Mesenchymal stem cell (in vitro differentiated cells and primary cell): ENCODE results near the gene CIDEC.

Experiments
- DNase-seq: peaks from one replicate; pipeline ENCODE4 v3.0.0-alpha.2; 2013
- H2AFZ ChIP-seq: one replicate; pipeline ENCODE4 v1.6.1; 2013; ENCODE audit warnings: low read depth, mild to moderate bottlenecking, control low read depth, inconsistent platforms, low read length, moderate library complexity
- H2AK5ac ChIP-seq: 2 replicates; pipeline ENCODE4 v1.6.1; 2013; ENCODE audit warnings: low read length, moderate library complexity, mild to moderate bottlenecking, inconsistent platforms; ENCODE audit not compliant: severe bottlenecking
- H2BK120ac ChIP-seq: one replicate; pipeline ENCODE4 v1.6.1; 2013; ENCODE audit warnings: low read depth, mild to moderate bottlenecking, inconsistent platforms, low read length, moderate library complexity
- H2BK12ac ChIP-seq, 2 experiments: one replicate each; pipeline ENCODE4 v1.6.1; 2013; ENCODE audit warnings: inconsistent platforms in 2 of 2, low read length in 2 of 2, mild to moderate bottlenecking in 2 of 2, moderate library complexity in 2 of 2, control low read depth in 1 of 2
- H2BK15ac ChIP-seq: one replicate; pipeline ENCODE4 v1.6.1; 2013; ENCODE audit warnings: mild to moderate bottlenecking, low read depth, inconsistent platforms; ENCODE audit not compliant: poor library complexity, severe bottlenecking
- H2BK5ac ChIP-seq: 2 replicates; pipeline ENCODE4 v1.6.1; 2013; ENCODE audit warnings: low read depth, mild to moderate bottlenecking, low read length, control low read depth, inconsistent platforms; ENCODE audit not compliant: poor library complexity, severe bottlenecking
- H3K14ac ChIP-seq, 2 experiments: one replicate each; pipeline ENCODE4 v1.6.1; 2013; ENCODE audit warnings: inconsistent platforms in 2 of 2, low read length in 2 of 2, control low read depth in 1 of 2, mild to moderate bottlenecking in 1 of 2, moderate library complexity in 1 of 2
- H3K18ac ChIP-seq, 2 experiments: one replicate each; pipeline ENCODE4 v1.6.1; 2013; ENCODE audit warnings: inconsistent platforms in 2 of 2, low read length in 2 of 2, control low read depth in 1 of 2, low read depth in 1 of 2, mild to moderate bottlenecking in 1 of 2
- H3K23ac ChIP-seq, 2 experiments: one replicate each; pipeline ENCODE4 v1.6.1; 2013; ENCODE audit warnings: inconsistent platforms in 2 of 2, low read length in 2 of 2, mild to moderate bottlenecking in 2 of 2, moderate library complexity in 2 of 2, control low read depth in 1 of 2
- H3K27ac ChIP-seq: 2 replicates; pipeline ENCODE4 v1.5.1; 2013; ENCODE audit warnings: mild to moderate bottlenecking, moderate library complexity, low read length, control low read depth, inconsistent platforms; ENCODE audit not compliant: poor library complexity, severe bottlenecking
- H3K27me3 ChIP-seq, 2 experiments: 2 replicates each; pipeline versions ENCODE4 v1.6.1 to v1.7.0; 2013; ENCODE audit warnings: low read length in 2 of 2, mild to moderate bottlenecking in 2 of 2, moderate library complexity in 2 of 2, control low read depth in 1 of 2, inconsistent platforms in 1 of 2; ENCODE audit not compliant: control insufficient read depth in 1 of 2, insufficient read depth in 1 of 2
- H3K36me3 ChIP-seq, 2 experiments: 2 replicates each; pipeline versions ENCODE4 v1.6.1 to v1.7.0; 2013; ENCODE audit warnings: low read length in 2 of 2, control low read depth in 1 of 2, inconsistent platforms in 1 of 2, low read depth in 1 of 2, mild to moderate bottlenecking in 1 of 2; ENCODE audit not compliant: insufficient read depth in 2 of 2, control insufficient read depth in 1 of 2
- H3K4ac ChIP-seq, 2 experiments: one replicate each; pipeline ENCODE4 v1.6.1; 2013; ENCODE audit warnings: inconsistent platforms in 2 of 2, low read length in 2 of 2, mild to moderate bottlenecking in 2 of 2, moderate library complexity in 2 of 2, control low read depth in 1 of 2, low read depth in 1 of 2
- H3K4me1 ChIP-seq: 2 replicates; pipeline ENCODE4 v1.6.1; 2013; ENCODE audit warnings: low read depth, low read length, control low read depth; ENCODE audit not compliant: control insufficient read depth, insufficient read depth
- H3K4me2 ChIP-seq: 2 replicates; pipeline ENCODE4 v1.6.1; 2013; ENCODE audit warnings: low read length, mild to moderate bottlenecking, inconsistent platforms; ENCODE audit not compliant: poor library complexity, severe bottlenecking
- H3K4me3 ChIP-seq, 2 experiments: 2 replicates each; pipeline versions ENCODE4 v1.5.1 to v1.7.0; 2013; ENCODE audit warnings: low read length in 2 of 2, mild to moderate bottlenecking in 2 of 2, control low read depth in 1 of 2, low read depth in 1 of 2; ENCODE audit not compliant: insufficient read depth in 1 of 2
- H3K79me1 ChIP-seq: replicated peaks from 2 replicates; pipeline ENCODE4 v1.6.1; 2013; ENCODE audit warnings: mild to moderate bottlenecking, control low read depth, low read length, inconsistent platforms; ENCODE audit not compliant: poor library complexity, severe bottlenecking
- H3K9ac ChIP-seq: 2 replicates; pipeline ENCODE4 v1.7.0; 2013; ENCODE audit warnings: mild to moderate bottlenecking, low read length, moderate library complexity
- H3K9me3 ChIP-seq: 2 replicates; pipeline ENCODE4 v1.7.0; 2013; ENCODE audit warnings: mild to moderate bottlenecking, low read length; ENCODE audit not compliant: control insufficient read depth
- H4K8ac ChIP-seq: one replicate; pipeline ENCODE4 v1.6.1; 2013; ENCODE audit warnings: inconsistent platforms, mild to moderate bottlenecking, low read length, moderate library complexity
- H4K91ac ChIP-seq: one replicate; pipeline ENCODE4 v1.6.1; 2013; ENCODE audit warnings: mild to moderate bottlenecking, low read length, inconsistent platforms
- WGBS: methylation state at CpG from one replicate; pipeline ENCODE4 v1.1.7; 2013; ENCODE audit warnings: mixed read lengths; 5-methylcytosine and 5-hydroxymethylcytosine counted together

The CIDEC gene

DNA sequence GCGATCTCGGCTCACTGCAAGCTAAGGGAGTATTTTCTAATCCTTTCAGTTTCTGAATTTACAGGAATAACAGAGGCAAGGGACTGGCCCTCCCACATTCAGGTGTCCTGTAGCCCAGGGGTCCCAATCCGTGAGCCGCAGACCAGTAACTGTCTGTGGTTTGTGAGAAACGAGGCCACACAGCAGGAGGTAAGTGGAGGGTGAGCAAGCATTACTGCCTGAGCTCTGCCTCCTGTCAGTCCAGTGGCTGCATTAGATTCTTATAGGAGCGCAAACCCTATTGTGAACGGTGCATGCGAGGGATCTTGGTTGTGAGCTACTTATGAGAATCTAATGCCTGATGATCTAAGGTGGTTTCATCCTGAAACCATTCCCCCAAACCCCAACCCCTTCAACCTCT lies 31.8 kb upstream of the CIDEC start:
- Histone ChIP-seq H3K79me1 (no peaks in the 10 kb centered on the region), H3K18ac (no peak overlapping the region), H3K36me3 (no peaks in the 10 kb centered on the region), H3K27ac (no peak overlapping the region), H3K4me3 (no peak overlapping the region), H3K23ac (no peak overlapping the region), H2BK5ac (no peak overlapping the region), H3K4me1 (peaks cover 33% of the 10 kb centered on the region), H4K91ac (no peak overlapping the region), H4K8ac (no peak overlapping the region), H3K4ac (peak overlapping the region in 1 of 2 experiments; percentile 3), H3K9me3 (no peaks in the 10 kb centered on the region), H2BK12ac (peak overlapping the region in 1 of 2 experiments; percentile 7), H2AK5ac (no peak overlapping the region), H2AFZ (no peak overlapping the region), H3K4me2 (no peak overlapping the region), H3K27me3 (no peaks in the 10 kb centered on the region), H3K14ac (no peak overlapping the region), H2BK15ac (no peak overlapping the region), H3K9ac (no peak overlapping the region), H2BK120ac (no peak overlapping the region)
- WGBS = 70% methylated on average over 6 of the region's 8 CpGs
- DNase-seq = peak; percentile 25

DNA sequence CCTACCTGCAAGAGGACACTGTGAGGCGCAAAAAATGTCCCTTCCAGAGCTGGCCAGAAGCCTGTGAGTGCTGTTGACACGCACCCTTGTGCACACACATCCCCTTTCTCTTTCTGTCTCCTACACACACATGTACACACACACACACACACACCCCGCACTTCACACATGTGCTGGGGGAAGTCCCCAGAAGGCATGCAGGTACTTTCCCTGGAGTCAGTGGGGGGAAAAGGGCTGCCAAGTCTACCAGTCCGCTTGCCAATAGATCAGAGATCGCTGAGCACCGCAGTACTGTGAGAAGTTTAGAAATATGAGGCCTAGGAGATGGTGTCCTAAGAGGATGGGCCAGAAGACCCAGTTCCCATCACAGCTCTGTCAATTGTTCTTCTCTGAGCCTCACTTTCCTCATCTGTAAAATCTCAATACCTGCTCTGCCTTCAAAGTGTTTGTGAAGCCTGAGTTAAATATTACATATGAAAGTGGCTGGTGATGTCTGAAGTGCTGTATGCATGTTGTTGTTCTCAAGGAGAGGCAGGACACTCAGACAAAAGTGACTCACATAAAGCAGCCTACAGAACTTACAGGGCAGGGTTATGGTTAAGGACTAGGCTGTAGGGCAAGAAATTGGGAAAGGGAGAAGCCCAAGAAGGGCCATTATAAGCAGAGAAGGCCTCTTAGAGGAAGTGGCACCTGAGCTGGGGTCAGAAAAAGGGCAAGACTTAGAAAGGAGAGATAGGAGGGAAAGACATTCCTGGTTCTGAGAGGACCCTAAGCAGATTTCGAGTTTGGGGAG lies 29.4 kb upstream of the CIDEC start:
- H3K4ac ChIP-seq = no peak overlapping the region
- H3K27me3 ChIP-seq = no peaks in the 10 kb centered on the region
- H3K9me3 ChIP-seq = no peaks in the 10 kb centered on the region
- no peak overlapping the region for H2BK12ac ChIP-seq
- no peak overlapping the region for H4K8ac ChIP-seq
- WGBS = 93% methylated on average over 6 of the region's 7 CpGs
- no peak overlapping the region for H3K14ac ChIP-seq
- H3K79me1 ChIP-seq = no peaks in the 10 kb centered on the region
- no peak overlapping the region for H3K4me2 ChIP-seq
- no peak for DNase-seq
- H3K4me3 ChIP-seq = no peak overlapping the region
- no peak overlapping the region for H3K23ac ChIP-seq
- H2BK120ac ChIP-seq = no peak overlapping the region
- H2BK15ac ChIP-seq = no peak overlapping the region
- no peak overlapping the region for H3K18ac ChIP-seq
- no peak overlapping the region for H4K91ac ChIP-seq
- H2BK5ac ChIP-seq = no peak overlapping the region
- no peaks in the 10 kb centered on the region for H3K36me3 ChIP-seq
- H2AK5ac ChIP-seq = no peak overlapping the region
- H2AFZ ChIP-seq = no peak overlapping the region
- no peak overlapping the region for H3K27ac ChIP-seq
- peaks cover 10% of the 10 kb centered on the region for H3K4me1 ChIP-seq
- no peak overlapping the region for H3K9ac ChIP-seq

DNA sequence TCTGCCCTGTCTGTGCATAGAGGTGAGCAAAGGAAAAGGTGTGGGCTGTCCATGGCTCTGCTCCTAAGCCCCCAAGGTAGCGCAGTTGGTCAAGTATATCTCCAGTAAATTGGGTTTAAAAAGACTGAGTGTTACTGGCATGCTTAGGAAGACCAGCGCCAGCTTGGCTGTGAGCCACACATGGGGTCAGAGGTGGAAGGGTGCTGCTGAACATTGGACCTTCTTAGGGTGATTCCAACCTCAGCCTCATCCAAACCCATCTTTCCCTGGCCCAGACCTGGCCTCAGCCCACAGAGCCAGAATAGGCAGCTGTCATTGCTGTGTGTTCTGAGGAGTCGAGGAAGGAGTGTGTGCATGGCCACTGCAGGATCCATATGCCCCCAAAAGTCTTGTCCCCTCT lies 28.2 kb upstream of the CIDEC start:
- peaks cover 10% of the 10 kb centered on the region for H3K4me1 ChIP-seq
- DNase-seq = no peak
- H2BK5ac ChIP-seq = no peak overlapping the region
- no peak overlapping the region for H2AFZ ChIP-seq
- no peak overlapping the region for H2BK12ac ChIP-seq
- H3K9ac ChIP-seq = no peak overlapping the region
- no peak overlapping the region for H3K27ac ChIP-seq
- H4K8ac ChIP-seq = no peak overlapping the region
- no peak overlapping the region for H4K91ac ChIP-seq
- no peak overlapping the region for H3K23ac ChIP-seq
- H3K18ac ChIP-seq = no peak overlapping the region
- 92% methylated on average over 3 of the region's 3 CpGs for WGBS
- H3K4me3 ChIP-seq = no peak overlapping the region
- no peak overlapping the region for H2BK120ac ChIP-seq
- no peak overlapping the region for H3K14ac ChIP-seq
- no peak overlapping the region for H2BK15ac ChIP-seq
- H3K27me3 ChIP-seq = no peaks in the 10 kb centered on the region
- no peaks in the 10 kb centered on the region for H3K9me3 ChIP-seq
- no peaks in the 10 kb centered on the region for H3K36me3 ChIP-seq
- H3K4ac ChIP-seq = no peak overlapping the region
- no peak overlapping the region for H2AK5ac ChIP-seq
- no peak overlapping the region for H3K4me2 ChIP-seq
- H3K79me1 ChIP-seq = no peaks in the 10 kb centered on the region

DNA sequence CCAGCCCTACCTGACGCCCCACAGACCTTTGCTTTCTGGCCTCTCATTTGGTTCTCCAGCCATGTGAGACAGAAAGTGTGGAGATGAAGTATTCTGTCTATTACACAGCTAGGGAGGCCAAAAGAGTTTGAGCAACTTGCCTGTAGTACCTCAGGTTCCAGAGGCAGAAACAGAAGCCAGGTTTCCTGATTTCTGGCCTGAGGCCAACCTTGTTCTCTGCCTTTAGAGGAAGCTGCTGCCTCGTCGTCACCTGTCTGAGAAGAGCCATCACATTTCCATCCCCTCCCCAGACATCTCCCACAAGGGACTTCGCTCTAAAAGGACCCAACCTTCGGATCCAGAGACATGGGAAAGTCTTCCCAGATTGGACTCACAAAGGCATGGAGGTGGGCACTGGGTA lies 26.4 kb upstream of the CIDEC start:
- H3K4me2 ChIP-seq = no peak overlapping the region
- H2BK5ac ChIP-seq = no peak overlapping the region
- H3K4me1 ChIP-seq = peaks cover 12% of the 10 kb centered on the region
- H2AK5ac ChIP-seq = no peak overlapping the region
- no peak overlapping the region for H2BK15ac ChIP-seq
- H3K23ac ChIP-seq = no peak overlapping the region
- H3K18ac ChIP-seq = no peak overlapping the region
- no peak overlapping the region for H3K27ac ChIP-seq
- H4K91ac ChIP-seq = no peak overlapping the region
- no peak overlapping the region for H3K9ac ChIP-seq
- H2BK120ac ChIP-seq = no peak overlapping the region
- H3K14ac ChIP-seq = no peak overlapping the region
- no peak overlapping the region for H3K4me3 ChIP-seq
- H3K36me3 ChIP-seq = no peaks in the 10 kb centered on the region
- H3K4ac ChIP-seq = no peak overlapping the region
- no peaks in the 10 kb centered on the region for H3K9me3 ChIP-seq
- H3K27me3 ChIP-seq = no peaks in the 10 kb centered on the region
- H2BK12ac ChIP-seq = no peak overlapping the region
- H2AFZ ChIP-seq = no peak overlapping the region
- 93% methylated on average over 5 of the region's 5 CpGs for WGBS
- DNase-seq = no peak
- no peaks in the 10 kb centered on the region for H3K79me1 ChIP-seq
- H4K8ac ChIP-seq = no peak overlapping the region
